Measurements from ENCODE around the gene KNL1. TPM values are rescaled to one million over a fixed set of nuclear protein-coding genes. Genes with fewer than 3 reads are reported as not detected.

KNL1 gene
- total and polyA plus RNA-seq, 10 of the 15 experiments (the other 5 are each of a cell fraction or from before 2014, with no cell fraction given), result 10.9 to 55.5 (median 28.4) TPM

DNA sequence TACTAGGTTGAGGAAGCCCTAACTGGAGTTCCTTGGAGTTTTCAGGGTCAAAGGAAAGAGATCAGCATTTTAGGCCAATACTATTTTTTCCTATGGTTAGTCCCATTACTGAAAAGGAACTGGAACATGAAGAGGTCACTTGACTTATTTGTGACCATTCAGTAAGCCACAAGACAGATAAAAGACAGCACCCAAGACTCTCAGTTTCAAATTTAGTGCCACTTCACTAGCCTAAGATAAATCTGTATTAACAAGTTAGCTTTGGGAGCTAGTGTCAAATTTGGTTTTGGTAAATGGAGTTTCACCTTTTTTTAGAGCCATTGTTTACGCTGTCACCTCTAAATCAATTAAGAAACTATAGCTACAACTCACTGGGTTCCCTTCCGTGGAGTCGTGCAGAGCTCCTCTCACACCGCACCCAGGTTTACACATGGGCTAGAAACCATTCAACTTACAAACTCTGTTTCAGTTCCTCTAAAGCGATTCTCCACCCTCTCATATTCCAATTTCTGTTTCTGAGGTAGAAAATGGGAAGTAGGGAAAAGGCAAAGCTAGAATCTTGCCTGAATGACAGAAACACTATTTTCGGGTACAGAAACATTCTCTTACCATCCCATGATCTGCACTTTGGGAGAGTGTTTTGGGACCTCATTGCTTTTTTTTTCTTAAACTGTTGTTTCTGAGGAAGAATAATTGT, 43.6 kb upstream of the KNL1 start (continued):
- TF ChIP-seq, protein P1, sequence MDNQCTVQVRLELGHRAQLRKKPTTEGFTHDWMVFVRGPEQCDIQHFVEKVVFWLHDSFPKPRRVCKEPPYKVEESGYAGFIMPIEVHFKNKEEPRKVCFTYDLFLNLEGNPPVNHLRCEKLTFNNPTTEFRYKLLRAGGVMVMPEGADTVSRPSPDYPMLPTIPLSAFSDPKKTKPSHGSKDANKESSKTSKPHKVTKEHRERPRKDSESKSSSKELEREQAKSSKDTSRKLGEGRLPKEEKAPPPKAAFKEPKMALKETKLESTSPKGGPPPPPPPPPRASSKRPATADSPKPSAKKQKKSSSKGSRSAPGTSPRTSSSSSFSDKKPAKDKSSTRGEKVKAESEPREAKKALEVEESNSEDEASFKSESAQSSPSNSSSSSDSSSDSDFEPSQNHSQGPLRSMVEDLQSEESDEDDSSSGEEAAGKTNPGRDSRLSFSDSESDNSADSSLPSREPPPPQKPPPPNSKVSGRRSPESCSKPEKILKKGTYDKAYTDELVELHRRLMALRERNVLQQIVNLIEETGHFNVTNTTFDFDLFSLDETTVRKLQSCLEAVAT (IDR thresholded peaks at IDR 0.05), result peak; percentile 70
- TF ChIP-seq, protein P2, sequence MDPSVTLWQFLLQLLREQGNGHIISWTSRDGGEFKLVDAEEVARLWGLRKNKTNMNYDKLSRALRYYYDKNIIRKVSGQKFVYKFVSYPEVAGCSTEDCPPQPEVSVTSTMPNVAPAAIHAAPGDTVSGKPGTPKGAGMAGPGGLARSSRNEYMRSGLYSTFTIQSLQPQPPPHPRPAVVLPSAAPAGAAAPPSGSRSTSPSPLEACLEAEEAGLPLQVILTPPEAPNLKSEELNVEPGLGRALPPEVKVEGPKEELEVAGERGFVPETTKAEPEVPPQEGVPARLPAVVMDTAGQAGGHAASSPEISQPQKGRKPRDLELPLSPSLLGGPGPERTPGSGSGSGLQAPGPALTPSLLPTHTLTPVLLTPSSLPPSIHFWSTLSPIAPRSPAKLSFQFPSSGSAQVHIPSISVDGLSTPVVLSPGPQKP (IDR thresholded peaks at IDR 0.05; ENCODE audit: low read depth, low read length), result no peak
- TF ChIP-seq PAX5 (IDR thresholded peaks at IDR 0.05; ENCODE audit: borderline replicate concordance, low read depth, low read length) (peak; percentile 54; the same call in 1 of the 2 replicates), RAD21 (IDR thresholded peaks at IDR 0.05; ENCODE audit: insufficient read depth, low read depth, low read length) (no peak), CBFB (IDR thresholded peaks at IDR 0.05; ENCODE audit: low read depth) (no peak; the same call in 1 of the 2 replicates), HDGF (IDR thresholded peaks at IDR 0.05) (no peak), YY1 (IDR thresholded peaks at IDR 0.05; ENCODE audit: low read depth, low read length) (0 out of 2 replicates have a peak, but pooled peaks have one; percentile 32), BHLHE40 (IDR thresholded peaks at IDR 0.05; ENCODE audit: borderline replicate concordance in 1 of 2, low read depth in 2 of 2, low read length in 1 of 2) (peak; percentile 81 to 84), ZNF274 (IDR thresholded peaks at IDR 0.05; ENCODE audit: insufficient read depth, insufficient read length) (no peak), ZZZ3 (IDR thresholded peaks at IDR 0.05; ENCODE audit: control insufficient read depth, insufficient read length, low read depth) (no peak)
- TF ChIP-seq, protein P3, sequence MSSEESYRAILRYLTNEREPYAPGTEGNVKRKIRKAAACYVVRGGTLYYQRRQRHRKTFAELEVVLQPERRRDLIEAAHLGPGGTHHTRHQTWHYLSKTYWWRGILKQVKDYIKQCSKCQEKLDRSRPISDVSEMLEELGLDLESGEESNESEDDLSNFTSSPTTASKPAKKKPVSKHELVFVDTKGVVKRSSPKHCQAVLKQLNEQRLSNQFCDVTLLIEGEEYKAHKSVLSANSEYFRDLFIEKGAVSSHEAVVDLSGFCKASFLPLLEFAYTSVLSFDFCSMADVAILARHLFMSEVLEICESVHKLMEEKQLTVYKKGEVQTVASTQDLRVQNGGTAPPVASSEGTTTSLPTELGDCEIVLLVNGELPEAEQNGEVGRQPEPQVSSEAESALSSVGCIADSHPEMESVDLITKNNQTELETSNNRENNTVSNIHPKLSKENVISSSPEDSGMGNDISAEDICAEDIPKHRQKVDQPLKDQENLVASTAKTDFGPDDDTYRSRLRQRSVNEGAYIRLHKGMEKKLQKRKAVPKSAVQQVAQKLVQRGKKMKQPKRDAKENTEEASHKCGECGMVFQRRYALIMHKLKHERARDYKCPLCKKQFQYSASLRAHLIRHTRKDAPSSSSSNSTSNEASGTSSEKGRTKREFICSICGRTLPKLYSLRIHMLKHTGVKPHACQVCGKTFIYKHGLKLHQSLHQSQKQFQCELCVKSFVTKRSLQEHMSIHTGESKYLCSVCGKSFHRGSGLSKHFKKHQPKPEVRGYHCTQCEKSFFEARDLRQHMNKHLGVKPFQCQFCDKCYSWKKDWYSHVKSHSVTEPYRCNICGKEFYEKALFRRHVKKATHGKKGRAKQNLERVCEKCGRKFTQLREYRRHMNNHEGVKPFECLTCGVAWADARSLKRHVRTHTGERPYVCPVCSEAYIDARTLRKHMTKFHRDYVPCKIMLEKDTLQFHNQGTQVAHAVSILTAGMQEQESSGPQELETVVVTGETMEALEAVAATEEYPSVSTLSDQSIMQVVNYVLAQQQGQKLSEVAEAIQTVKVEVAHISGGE (CRISPR knock-in tag; IDR thresholded peaks at IDR 0.05), result no peak
- TF ChIP-seq, protein P4, sequence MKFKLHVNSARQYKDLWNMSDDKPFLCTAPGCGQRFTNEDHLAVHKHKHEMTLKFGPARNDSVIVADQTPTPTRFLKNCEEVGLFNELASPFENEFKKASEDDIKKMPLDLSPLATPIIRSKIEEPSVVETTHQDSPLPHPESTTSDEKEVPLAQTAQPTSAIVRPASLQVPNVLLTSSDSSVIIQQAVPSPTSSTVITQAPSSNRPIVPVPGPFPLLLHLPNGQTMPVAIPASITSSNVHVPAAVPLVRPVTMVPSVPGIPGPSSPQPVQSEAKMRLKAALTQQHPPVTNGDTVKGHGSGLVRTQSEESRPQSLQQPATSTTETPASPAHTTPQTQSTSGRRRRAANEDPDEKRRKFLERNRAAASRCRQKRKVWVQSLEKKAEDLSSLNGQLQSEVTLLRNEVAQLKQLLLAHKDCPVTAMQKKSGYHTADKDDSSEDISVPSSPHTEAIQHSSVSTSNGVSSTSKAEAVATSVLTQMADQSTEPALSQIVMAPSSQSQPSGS (IDR thresholded peaks at IDR 0.05; ENCODE audit: low read length), result peak; percentile 87
- TF ChIP-seq, protein P5, sequence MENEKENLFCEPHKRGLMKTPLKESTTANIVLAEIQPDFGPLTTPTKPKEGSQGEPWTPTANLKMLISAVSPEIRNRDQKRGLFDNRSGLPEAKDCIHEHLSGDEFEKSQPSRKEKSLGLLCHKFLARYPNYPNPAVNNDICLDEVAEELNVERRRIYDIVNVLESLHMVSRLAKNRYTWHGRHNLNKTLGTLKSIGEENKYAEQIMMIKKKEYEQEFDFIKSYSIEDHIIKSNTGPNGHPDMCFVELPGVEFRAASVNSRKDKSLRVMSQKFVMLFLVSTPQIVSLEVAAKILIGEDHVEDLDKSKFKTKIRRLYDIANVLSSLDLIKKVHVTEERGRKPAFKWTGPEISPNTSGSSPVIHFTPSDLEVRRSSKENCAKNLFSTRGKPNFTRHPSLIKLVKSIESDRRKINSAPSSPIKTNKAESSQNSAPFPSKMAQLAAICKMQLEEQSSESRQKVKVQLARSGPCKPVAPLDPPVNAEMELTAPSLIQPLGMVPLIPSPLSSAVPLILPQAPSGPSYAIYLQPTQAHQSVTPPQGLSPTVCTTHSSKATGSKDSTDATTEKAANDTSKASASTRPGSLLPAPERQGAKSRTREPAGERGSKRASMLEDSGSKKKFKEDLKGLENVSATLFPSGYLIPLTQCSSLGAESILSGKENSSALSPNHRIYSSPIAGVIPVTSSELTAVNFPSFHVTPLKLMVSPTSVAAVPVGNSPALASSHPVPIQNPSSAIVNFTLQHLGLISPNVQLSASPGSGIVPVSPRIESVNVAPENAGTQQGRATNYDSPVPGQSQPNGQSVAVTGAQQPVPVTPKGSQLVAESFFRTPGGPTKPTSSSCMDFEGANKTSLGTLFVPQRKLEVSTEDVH (IDR thresholded peaks at IDR 0.05; ENCODE audit: low read depth, partially characterized antibody), result no peak
- TF ChIP-seq, protein P6, sequence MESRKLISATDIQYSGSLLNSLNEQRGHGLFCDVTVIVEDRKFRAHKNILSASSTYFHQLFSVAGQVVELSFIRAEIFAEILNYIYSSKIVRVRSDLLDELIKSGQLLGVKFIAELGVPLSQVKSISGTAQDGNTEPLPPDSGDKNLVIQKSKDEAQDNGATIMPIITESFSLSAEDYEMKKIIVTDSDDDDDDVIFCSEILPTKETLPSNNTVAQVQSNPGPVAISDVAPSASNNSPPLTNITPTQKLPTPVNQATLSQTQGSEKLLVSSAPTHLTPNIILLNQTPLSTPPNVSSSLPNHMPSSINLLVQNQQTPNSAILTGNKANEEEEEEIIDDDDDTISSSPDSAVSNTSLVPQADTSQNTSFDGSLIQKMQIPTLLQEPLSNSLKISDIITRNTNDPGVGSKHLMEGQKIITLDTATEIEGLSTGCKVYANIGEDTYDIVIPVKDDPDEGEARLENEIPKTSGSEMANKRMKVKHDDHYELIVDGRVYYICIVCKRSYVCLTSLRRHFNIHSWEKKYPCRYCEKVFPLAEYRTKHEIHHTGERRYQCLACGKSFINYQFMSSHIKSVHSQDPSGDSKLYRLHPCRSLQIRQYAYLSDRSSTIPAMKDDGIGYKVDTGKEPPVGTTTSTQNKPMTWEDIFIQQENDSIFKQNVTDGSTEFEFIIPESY (IDR thresholded peaks at IDR 0.05), result no peak
- TF ChIP-seq, protein P7, sequence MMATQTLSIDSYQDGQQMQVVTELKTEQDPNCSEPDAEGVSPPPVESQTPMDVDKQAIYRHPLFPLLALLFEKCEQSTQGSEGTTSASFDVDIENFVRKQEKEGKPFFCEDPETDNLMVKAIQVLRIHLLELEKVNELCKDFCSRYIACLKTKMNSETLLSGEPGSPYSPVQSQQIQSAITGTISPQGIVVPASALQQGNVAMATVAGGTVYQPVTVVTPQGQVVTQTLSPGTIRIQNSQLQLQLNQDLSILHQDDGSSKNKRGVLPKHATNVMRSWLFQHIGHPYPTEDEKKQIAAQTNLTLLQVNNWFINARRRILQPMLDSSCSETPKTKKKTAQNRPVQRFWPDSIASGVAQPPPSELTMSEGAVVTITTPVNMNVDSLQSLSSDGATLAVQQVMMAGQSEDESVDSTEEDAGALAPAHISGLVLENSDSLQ (IDR thresholded peaks at IDR 0.05), result peak; percentile 82

Data from GM12878 (cell line).